RWPE1 (cell line): Measurements from ENCODE around the gene SRGAP3.
A peak's percentile ranks its signal among the peaks of the same experiment; 100 is the strongest.

Experiments used
- CTCF ChIA-PET: fragments of 350-600 bp; sonication (Branson Sonifier 250); formaldehyde crosslinking; extraction: SDS; loops from one replicate; lab custom pipeline; 2021; lab: Yijun Ruan, JAX
- POLR2A ChIA-PET: fragments of 400-600 bp; formaldehyde crosslinking; extraction: SDS; loops from one replicate; lab custom pipeline; 2020; ENCODE audit warnings: antibody characterized with exemption; ENCODE audit not compliant: low non-redundant PET; lab: Yijun Ruan, JAX
- DNase-seq: peaks from one replicate; pipeline ENCODE4 v3.0.0; 2012; ENCODE audit warnings: low spot score
- H3K27ac ChIP-seq: fragments of 450-650 bp; 2 replicates; pipeline ENCODE4 v1.5.1; 2017
- TF ChIP-seq, protein P1 (sequence below): fragments of 450-650 bp; conservative IDR thresholded peaks from 2 replicates; pipeline ENCODE4 v1.5.1; 2017; ENCODE audit warnings: low read depth, mild to moderate bottlenecking

The SRGAP3 gene

DNA sequence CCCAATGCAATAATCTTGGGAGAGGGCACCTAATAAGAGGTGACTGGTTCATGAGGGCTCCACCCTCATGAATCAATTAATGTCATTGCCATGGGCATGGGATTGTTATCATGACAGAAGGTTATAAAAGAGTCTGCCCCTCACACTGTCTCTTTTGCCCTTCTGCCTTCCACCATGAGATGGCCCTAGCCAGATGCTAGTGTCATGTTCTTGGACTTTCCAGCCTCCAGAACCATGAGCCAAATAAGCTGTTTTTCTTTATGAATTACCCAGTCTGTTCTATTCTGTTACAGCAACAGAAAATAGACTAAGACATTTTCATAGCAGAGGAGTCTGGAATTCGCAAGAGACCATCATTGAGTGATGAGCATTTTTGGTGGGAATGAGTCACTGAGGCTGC lies 270.2 kb downstream of the SRGAP3 start:
- H3K27ac ChIP-seq, result no peak overlapping the region
- CTCF ChIA-PET, result no interaction called here
- TF ChIP-seq, protein P1, sequence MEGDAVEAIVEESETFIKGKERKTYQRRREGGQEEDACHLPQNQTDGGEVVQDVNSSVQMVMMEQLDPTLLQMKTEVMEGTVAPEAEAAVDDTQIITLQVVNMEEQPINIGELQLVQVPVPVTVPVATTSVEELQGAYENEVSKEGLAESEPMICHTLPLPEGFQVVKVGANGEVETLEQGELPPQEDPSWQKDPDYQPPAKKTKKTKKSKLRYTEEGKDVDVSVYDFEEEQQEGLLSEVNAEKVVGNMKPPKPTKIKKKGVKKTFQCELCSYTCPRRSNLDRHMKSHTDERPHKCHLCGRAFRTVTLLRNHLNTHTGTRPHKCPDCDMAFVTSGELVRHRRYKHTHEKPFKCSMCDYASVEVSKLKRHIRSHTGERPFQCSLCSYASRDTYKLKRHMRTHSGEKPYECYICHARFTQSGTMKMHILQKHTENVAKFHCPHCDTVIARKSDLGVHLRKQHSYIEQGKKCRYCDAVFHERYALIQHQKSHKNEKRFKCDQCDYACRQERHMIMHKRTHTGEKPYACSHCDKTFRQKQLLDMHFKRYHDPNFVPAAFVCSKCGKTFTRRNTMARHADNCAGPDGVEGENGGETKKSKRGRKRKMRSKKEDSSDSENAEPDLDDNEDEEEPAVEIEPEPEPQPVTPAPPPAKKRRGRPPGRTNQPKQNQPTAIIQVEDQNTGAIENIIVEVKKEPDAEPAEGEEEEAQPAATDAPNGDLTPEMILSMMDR, result no peak
- DNase-seq, result no peak
- POLR2A ChIA-PET, result no interaction called here

DNA sequence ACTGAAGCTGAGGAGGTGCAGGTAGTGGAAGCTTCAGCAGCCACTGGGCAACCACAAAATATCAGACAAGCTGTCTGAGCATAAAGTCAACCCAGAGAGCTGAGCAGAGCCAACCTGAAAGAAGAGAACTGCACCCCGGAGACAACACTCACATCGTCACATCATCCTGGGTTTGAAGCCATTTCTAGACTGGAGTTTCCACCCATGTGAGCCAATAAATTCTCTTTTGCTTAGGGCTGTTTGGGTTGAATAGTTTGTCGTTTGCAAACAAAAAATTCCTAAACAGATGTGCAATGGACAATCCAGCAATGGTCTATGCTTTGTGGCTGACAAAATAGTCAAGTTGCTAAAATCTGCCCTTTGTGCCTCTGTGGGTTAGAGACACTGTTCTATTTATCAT lies 270.9 kb downstream of the SRGAP3 start:
- ChIA-PET CTCF (no interaction called here), POLR2A (no interaction called here)
- no peak for DNase-seq

DNA sequence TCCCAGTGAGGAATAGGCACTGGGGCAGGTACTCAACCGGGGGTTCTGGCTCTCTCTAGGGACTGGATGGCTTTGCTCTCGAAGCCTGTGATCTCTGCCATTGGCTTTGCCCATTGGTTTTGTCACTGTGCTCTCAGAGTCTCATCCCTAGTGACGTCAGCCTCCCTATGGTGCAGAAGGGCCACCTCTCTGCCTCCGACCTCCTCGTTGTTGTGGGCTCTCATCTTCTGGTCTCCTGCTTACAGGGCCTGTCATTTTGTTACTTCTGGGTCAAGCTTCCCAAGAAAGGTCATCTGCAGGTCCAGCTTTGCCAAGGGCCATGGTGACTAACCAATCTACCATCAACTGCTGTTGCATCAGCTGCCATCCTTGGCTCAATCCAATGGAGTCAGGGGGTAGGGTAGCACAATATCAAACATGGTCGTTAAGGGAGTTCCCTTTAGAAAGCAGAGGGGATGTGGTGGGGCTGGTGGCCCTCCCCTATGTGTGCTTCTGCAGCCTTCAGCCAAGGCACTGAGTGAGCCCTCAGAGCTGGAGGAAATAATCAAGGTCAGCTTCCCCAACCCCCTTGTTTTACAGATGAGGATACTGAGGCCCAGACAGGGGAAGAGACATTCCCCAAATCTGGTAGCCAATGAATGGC lies 272.8 kb downstream of the SRGAP3 start:
- TF ChIP-seq, protein P1, result no peak
- no peak for DNase-seq
- ChIA-PET POLR2A (no interaction called here), CTCF (no interaction called here)
- no peak overlapping the region for H3K27ac ChIP-seq

More for the DNA sequence above, 270.9 kb downstream of the SRGAP3 start:
- TF ChIP-seq, protein P1, result no peak
- H3K27ac ChIP-seq, result no peak overlapping the region

DNA sequence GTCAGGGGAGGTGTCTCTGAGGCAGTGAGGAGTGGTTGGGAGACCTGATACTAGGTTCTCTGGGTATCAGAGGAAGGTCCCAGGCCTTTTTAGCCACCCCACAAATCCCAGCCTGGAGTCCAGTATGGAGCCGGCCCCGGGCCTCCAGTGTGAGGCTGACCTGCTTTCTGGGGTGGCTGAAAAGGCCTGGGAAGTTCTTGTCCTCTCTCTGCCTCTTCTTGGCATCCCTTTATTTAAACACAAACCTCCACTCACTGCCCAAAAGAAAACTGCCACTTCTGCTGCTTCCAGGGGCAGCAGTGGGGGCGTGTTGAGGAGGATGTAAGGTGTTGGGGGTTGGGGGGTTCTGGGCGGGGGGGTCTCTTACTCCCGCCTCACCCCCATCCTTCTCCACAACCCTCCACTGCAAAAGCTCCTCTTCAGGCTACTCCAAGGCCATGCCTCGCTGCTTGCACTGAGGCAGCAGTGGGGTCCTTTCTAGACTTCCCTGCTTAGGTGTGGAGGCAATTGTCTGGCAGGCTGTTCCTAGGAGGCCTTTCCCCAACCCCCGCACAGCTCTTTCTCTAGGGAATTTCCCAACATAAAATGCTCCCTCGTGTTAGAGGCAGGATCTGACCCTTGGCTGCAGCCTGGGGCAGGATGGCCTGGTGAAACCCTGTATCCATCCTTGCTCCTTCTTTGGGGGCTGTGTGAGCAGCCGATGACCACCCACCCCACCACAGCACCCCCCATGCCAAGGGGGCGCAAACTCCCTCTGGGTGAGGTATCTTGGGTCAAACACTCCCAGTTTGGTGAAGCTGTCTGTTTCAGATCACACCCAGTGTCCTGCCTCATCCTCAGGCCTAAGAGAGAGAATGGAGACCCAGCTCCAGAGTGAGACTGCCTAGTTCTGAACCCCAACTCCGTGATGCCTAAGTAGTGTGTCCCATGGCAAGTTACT lies 274.1 kb downstream of the SRGAP3 start:
- DNase-seq, result no peak
- ChIA-PET POLR2A (no interaction called here), CTCF (no interaction called here)
- H3K27ac ChIP-seq, result no peak overlapping the region
- TF ChIP-seq, protein P1, result no peak

DNA sequence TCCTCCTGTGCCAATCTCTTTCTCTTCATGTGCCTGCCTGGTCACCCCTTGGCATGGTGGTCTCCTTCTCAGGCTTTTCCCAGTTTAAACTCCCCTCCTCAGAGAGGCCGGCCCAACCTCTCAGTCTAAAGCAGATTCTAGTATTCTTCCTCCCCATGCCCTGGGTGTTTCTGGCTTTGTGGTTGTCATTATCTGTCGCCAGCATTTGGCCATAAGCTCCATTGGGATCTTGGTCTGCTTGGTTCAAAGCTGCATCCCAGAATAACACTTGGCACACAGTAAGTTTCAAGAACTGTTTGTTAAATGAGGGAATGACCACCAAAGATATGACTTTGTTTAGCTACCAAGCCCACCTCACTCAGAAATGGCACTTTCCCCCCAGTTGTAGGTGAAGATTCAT lies 275.0 kb downstream of the SRGAP3 start:
- DNase-seq, result no peak
- no peak overlapping the region for H3K27ac ChIP-seq
- TF ChIP-seq, protein P1, result no peak
- ChIA-PET POLR2A (no interaction called here), CTCF (no interaction called here)

DNA sequence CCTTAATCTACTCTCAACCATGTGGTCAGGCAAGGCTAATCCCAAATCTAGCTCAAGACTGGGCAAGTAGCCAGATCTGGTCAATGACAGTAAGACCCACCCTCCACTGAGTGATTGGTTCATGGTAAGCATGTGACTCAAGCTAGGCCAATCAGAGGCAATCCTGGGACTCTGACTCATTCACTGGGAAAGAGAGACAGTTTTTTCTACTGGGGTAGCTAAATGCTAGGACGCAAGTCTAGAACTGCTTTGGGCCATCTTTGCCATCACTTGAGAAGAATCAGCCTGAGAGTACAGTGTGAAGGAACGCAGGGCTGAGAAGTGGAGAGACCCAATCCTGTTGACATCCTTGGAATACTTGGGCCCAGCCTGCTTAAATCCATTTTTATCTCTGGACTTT lies 276.8 kb downstream of the SRGAP3 start:
- POLR2A ChIA-PET, result no interaction called here
- CTCF ChIA-PET, result interaction anchor here (2.1 to 2.2 kb wide), 2 partner anchors 15 to 330 kb away, joined by 5 to 11 read pairs; no protein-coding TSS in a partner anchor
- peak; percentile 54 for DNase-seq
- TF ChIP-seq, protein P1, result no peak
- no peak overlapping the region for H3K27ac ChIP-seq
